Osteoblast (primary cell): ENCODE results near the gene SUN1. TPM values are rescaled to one million over a fixed set of nuclear protein-coding genes. Genes with fewer than 3 reads are reported as not detected.

Source experiments
- DNase-seq: peaks from one replicate; pipeline ENCODE4 v3.0.0; 2011; ENCODE audit warnings: low spot score, mixed read lengths; ENCODE audit not compliant: insufficient read length; ENCODE audit errors: missing footprints
- H2AFZ ChIP-seq: 2 replicates; pipeline ENCODE4 v1.6.0; 2011; ENCODE audit warnings: mild to moderate bottlenecking, low read length
- H3K27ac ChIP-seq: 2 replicates; pipeline ENCODE4 v1.5.1; 2011; ENCODE audit warnings: mild to moderate bottlenecking, low read depth, low read length, moderate library complexity
- H3K27me3 ChIP-seq: 2 replicates; pipeline ENCODE4 v1.6.0; 2012; ENCODE audit warnings: mild to moderate bottlenecking, control low read depth, inconsistent platforms, low read length, moderate library complexity; ENCODE audit not compliant: insufficient read depth
- H3K36me3 ChIP-seq: 2 replicates; pipeline ENCODE4 v1.5.1; 2011; ENCODE audit warnings: mild to moderate bottlenecking, low read length, control low read depth, moderate library complexity; ENCODE audit not compliant: insufficient read depth
- H3K4me1 ChIP-seq: 2 replicates; pipeline ENCODE4 v1.5.1; 2011; ENCODE audit warnings: mild to moderate bottlenecking, low read length, control low read depth, moderate library complexity; ENCODE audit not compliant: insufficient read depth
- H3K4me2 ChIP-seq: 2 replicates; pipeline ENCODE4 v1.6.0; 2011; ENCODE audit warnings: mild to moderate bottlenecking, low read length; ENCODE audit not compliant: insufficient read depth
- H3K4me3 ChIP-seq: fragments of 200-600 bp; sonication (generic); 3 replicates; pipeline ENCODE4 v1.5.1; 2012; ENCODE audit warnings: mild to moderate bottlenecking, low read length, inconsistent platforms; ENCODE audit not compliant: insufficient read depth
- H3K79me2 ChIP-seq: 2 replicates; pipeline ENCODE4 v1.6.0; 2012; ENCODE audit warnings: mild to moderate bottlenecking, low read length, control low read depth, inconsistent platforms; ENCODE audit not compliant: insufficient read depth
- H3K9me3 ChIP-seq: 2 replicates; pipeline ENCODE4 v1.5.1; 2011; ENCODE audit warnings: low read depth, low read length, control low read depth
- H4K20me1 ChIP-seq: 2 replicates; pipeline ENCODE4 v1.6.0; 2012; ENCODE audit warnings: mild to moderate bottlenecking, low read length, control low read depth; ENCODE audit not compliant: insufficient read depth
- total RNA-seq: library from RNA; depleted of rRNA; stranded (reverse); fragments of >200 nt; gene quantifications from 2 replicates; pipeline ENCODE4 v1.2.3, GENCODE V29; 2012
- TF ChIP-seq, protein P1 (sequence below): IDR thresholded peaks from 2 replicates; pipeline ENCODE4 v1.5.1; 2011; ENCODE audit warnings: mild to moderate bottlenecking, low read depth, low read length, moderate library complexity; ENCODE audit errors: extremely low read depth

Gene SUN1
- total RNA-seq, 1 donor, result 126 TPM

DNA sequence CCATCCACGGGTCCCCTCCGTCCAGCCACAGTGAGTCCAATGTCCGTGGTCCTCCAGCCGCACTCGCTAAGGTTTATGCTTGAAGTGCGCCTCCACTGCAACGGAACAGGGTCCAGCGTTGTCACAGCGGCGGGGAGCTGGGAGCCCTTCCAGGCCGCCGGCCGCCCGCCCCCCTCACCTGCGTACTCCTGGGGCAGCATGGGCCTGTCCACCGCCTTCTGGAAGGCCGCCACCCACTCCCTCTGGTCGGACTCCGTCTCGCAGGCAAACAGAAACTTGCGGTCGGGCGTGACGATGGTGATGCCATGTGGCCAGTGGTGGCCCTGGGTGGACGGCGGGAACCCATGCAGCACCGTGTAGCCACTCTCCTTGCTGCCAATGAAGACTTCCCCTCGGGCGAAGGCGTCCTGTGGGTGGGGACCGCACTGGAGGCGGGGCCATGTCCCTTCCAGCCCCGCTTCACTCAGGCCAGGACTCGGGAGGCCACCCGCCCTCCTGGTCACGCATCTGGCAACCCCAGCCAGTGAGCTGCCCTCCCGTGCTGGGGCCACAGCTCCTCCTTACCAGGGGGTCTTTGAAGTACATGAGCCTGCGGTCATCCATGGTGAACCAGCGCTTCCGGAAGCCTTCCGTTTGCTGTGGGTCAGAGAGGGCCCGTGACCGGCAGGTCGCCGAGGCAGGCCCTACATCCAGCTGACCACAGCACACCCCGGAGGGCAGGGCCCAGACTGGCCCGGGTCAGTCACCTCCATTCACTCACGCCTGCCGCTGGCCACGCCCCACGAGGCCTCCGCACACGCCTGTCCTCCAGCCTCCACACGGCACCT, 66.8 kb downstream of the SUN1 start:
- no peak overlapping the region for H2AFZ ChIP-seq
- DNase-seq, result no peak

DNA sequence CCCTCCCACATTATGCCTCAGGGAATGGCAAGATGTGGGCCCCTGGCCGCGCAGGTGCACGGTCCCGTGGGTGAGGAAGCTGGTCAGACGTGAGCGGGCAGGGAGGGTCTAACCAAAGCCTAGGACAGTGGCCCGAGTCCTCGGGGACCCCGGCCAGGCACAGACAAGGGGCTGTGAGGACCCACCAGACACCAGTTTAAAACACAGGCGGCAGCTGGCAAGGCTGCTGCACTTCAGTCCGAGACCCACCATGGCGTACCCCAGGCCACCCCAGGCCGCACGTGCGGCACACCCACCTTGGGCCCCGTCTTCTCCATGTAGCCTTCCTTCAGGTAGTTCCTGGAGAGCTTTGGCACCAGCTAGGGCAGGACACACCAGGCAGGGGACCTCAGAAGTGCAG, 67.5 kb downstream of the SUN1 start:
- Histone ChIP-seq H4K20me1 (no peaks in the 10 kb centered on the region), H2AFZ (no peak overlapping the region), H3K4me2 (no peak overlapping the region), H3K36me3 (no peaks in the 10 kb centered on the region), H3K27ac (no peak overlapping the region), H3K79me2 (no peaks in the 10 kb centered on the region), H3K4me1 (peaks cover 6% of the 10 kb centered on the region), H3K9me3 (no peaks in the 10 kb centered on the region), H3K4me3 (no peak overlapping the region), H3K27me3 (peaks cover 13% of the 10 kb centered on the region)
- TF ChIP-seq, protein P1, sequence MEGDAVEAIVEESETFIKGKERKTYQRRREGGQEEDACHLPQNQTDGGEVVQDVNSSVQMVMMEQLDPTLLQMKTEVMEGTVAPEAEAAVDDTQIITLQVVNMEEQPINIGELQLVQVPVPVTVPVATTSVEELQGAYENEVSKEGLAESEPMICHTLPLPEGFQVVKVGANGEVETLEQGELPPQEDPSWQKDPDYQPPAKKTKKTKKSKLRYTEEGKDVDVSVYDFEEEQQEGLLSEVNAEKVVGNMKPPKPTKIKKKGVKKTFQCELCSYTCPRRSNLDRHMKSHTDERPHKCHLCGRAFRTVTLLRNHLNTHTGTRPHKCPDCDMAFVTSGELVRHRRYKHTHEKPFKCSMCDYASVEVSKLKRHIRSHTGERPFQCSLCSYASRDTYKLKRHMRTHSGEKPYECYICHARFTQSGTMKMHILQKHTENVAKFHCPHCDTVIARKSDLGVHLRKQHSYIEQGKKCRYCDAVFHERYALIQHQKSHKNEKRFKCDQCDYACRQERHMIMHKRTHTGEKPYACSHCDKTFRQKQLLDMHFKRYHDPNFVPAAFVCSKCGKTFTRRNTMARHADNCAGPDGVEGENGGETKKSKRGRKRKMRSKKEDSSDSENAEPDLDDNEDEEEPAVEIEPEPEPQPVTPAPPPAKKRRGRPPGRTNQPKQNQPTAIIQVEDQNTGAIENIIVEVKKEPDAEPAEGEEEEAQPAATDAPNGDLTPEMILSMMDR, result no peak
- no peak for DNase-seq

More for the DNA sequence above, 66.8 kb downstream of the SUN1 start:
- H3K27ac ChIP-seq, result no peak overlapping the region
- no peaks in the 10 kb centered on the region for H3K4me1 ChIP-seq
- no peak overlapping the region for H3K4me3 ChIP-seq
- no peaks in the 10 kb centered on the region for H3K79me2 ChIP-seq
- no peaks in the 10 kb centered on the region for H3K36me3 ChIP-seq
- TF ChIP-seq, protein P1, result no peak
- no peak overlapping the region for H3K4me2 ChIP-seq
- no peaks in the 10 kb centered on the region for H3K9me3 ChIP-seq
- peaks cover 5% of the 10 kb centered on the region for H3K27me3 ChIP-seq
- H4K20me1 ChIP-seq, result no peaks in the 10 kb centered on the region

DNA sequence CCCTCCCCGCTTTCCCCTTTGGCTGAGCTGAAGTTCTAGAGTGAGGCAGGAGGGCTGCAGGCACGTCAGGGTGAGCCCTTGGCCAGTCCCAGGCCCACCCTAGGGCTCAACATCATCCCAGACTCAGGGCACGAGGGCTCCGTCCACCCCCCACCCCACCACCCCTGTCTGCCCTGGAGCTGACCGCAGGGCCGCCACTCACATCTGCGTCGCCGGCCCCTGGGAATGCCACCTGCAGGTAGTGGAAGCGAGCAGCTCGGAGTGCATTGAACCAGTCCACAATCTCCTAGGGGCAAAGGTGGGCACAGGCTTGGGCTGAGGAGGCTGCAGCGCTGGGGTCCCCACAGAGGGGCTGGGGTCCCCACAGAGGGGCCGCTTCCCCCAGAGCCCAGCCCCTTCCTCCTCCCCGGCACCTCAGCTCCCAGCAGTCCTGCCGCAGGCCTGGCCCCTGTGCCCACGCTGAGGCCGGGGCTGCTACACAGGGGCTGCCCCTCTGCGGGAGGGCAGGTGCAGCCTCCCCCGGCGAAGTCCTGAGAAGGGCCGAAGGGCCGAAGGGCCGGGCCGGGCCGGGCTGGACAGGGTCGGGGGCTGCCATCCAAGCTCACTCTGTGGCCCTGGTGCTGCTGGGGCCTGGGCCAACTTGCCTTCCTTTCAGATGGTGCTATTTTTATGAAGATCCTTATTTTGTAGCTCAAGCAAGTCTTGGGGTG, 68.2 kb downstream of the SUN1 start:
- Histone ChIP-seq H2AFZ (no peak overlapping the region), H3K4me2 (no peak overlapping the region), H3K27me3 (peaks cover 16% of the 10 kb centered on the region), H3K4me3 (no peak overlapping the region), H3K4me1 (peaks cover 8% of the 10 kb centered on the region), H3K79me2 (no peaks in the 10 kb centered on the region), H3K27ac (no peak overlapping the region), H3K36me3 (no peaks in the 10 kb centered on the region), H4K20me1 (no peaks in the 10 kb centered on the region), H3K9me3 (no peaks in the 10 kb centered on the region)
- TF ChIP-seq, protein P1, result no peak
- no peak for DNase-seq

DNA sequence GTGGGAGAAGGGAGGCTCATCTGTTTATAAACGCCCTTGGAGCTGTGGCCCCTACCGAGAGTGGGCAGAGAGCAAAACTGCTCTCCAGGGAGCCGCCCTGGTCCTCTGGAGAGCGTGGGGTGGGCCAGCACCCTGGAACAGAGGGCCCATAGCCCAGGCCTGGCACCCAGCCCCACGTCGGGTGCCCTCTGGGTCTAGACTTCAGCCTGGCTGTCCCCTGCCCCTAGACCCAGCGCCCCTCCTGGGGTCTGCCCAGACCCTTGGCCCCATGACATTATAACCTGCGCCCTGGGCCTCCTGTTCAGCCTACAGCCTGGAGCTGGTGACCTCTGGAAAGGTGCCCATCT, 68.7 kb downstream of the SUN1 start:
- H3K36me3 ChIP-seq, result no peaks in the 10 kb centered on the region
- H3K4me1 ChIP-seq, result peaks cover 8% of the 10 kb centered on the region
- TF ChIP-seq, protein P1, result no peak
- H3K4me3 ChIP-seq, result no peak overlapping the region
- peaks cover 16% of the 10 kb centered on the region for H3K27me3 ChIP-seq
- H4K20me1 ChIP-seq, result no peaks in the 10 kb centered on the region
- H3K9me3 ChIP-seq, result no peaks in the 10 kb centered on the region
- H3K79me2 ChIP-seq, result no peaks in the 10 kb centered on the region
- no peak for DNase-seq
- H2AFZ ChIP-seq, result no peak overlapping the region
- no peak overlapping the region for H3K27ac ChIP-seq
- H3K4me2 ChIP-seq, result no peak overlapping the region
